ENCODE results near the gene PHACTR3. TPM values are rescaled to one million over a fixed set of nuclear protein-coding genes. Genes with fewer than 3 reads are reported as not detected.

Gene PHACTR3
- total RNA-seq, 6 donors from 2014 or later, result 5.5 to 30.8 (median 11.4) TPM

- no peaks in the 10 kb centered on the region for H3K9me3 ChIP-seq
- ATAC-seq (ENCODE audit: low FRiP score in 2 of 2) (no peak), DNase-seq (no peak)
- no peaks in the 10 kb centered on the region for H3K4me1 ChIP-seq
- TF ChIP-seq POLR2AphosphoS5 (IDR thresholded peaks at IDR 0.05), result no peak
- TF ChIP-seq POLR2A (IDR thresholded peaks at IDR 0.05), result no peak
- no peak for TF ChIP-seq EP300 (IDR thresholded peaks at IDR 0.05)
- no peak for TF ChIP-seq CTCF (IDR thresholded peaks at IDR 0.05)
- no peaks in the 10 kb centered on the region for H3K36me3 ChIP-seq
- no peak overlapping the region for H3K4me3 ChIP-seq
- 60 to 71% methylated on average over 13 to 16 of the region's 16 CpGs for WGBS, 2 donors
- H3K27me3 ChIP-seq, result no peaks in the 10 kb centered on the region
- no peak overlapping the region for H3K27ac ChIP-seq
Observed at GRCh38 chr20:59784791-59785668, 180.7 kb downstream of the PHACTR3 start.

DNA sequence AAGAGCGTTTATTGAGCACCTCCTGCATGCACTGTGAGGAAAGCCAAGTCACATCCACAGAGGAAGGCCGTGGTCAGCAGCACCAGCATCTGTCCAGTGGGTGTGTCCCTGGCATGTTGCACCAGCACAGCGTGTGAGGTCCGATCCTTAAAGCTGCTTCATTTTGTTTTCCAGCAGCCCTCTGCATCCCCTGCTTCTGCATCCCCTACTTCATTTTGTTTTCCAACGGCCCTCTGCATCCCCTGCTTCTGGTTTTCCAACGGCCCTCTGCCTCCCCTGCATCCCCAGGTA, 181.3 kb downstream of the PHACTR3 start:
- TF ChIP-seq CTCF (IDR thresholded peaks at IDR 0.05), result no peak
- TF ChIP-seq POLR2AphosphoS5 (IDR thresholded peaks at IDR 0.05), result no peak
- TF ChIP-seq EP300 (IDR thresholded peaks at IDR 0.05), result no peak
- TF ChIP-seq POLR2A (IDR thresholded peaks at IDR 0.05), result no peak
- H3K27me3 ChIP-seq, result no peaks in the 10 kb centered on the region
- DNase-seq (no peak), ATAC-seq (ENCODE audit: low FRiP score in 2 of 2) (no peak)
- no peak overlapping the region for H3K27ac ChIP-seq
- WGBS, 2 donors, result 32 to 37% methylated on average over 4 to 5 of the region's 6 CpGs
- H3K4me1 ChIP-seq, result no peaks in the 10 kb centered on the region
- no peak overlapping the region for H3K4me3 ChIP-seq
- H3K9me3 ChIP-seq, result no peaks in the 10 kb centered on the region
- no peaks in the 10 kb centered on the region for H3K36me3 ChIP-seq

- WGBS, 2 donors, result 62 to 75% methylated on average over 6 to 10 of the region's 10 CpGs
- ATAC-seq (ENCODE audit: low FRiP score in 2 of 2) (no peak), DNase-seq (no peak)
- no peaks in the 10 kb centered on the region for H3K36me3 ChIP-seq
- TF ChIP-seq EP300 (IDR thresholded peaks at IDR 0.05) (no peak), POLR2AphosphoS5 (IDR thresholded peaks at IDR 0.05) (no peak), CTCF (IDR thresholded peaks at IDR 0.05) (no peak), POLR2A (IDR thresholded peaks at IDR 0.05) (no peak)
- no peak overlapping the region for H3K4me3 ChIP-seq
- H3K4me1 ChIP-seq, result no peaks in the 10 kb centered on the region
- H3K27ac ChIP-seq, result no peak overlapping the region
- H3K27me3 ChIP-seq, result no peaks in the 10 kb centered on the region
- no peaks in the 10 kb centered on the region for H3K9me3 ChIP-seq
Observed at GRCh38 chr20:59785986-59786795, 181.9 kb downstream of the PHACTR3 start.

- peaks cover 0 to 2% (median under 1%) of the 10 kb centered on the region in 4 donors for H3K9me3 ChIP-seq
- H3K4me1 ChIP-seq, result no peaks in the 10 kb centered on the region
- TF ChIP-seq EP300 (IDR thresholded peaks at IDR 0.05) (no peak), POLR2AphosphoS5 (IDR thresholded peaks at IDR 0.05) (no peak), CTCF (IDR thresholded peaks at IDR 0.05) (no peak), POLR2A (IDR thresholded peaks at IDR 0.05) (no peak)
- no peaks in the 10 kb centered on the region for H3K36me3 ChIP-seq
- DNase-seq (no peak), ATAC-seq (ENCODE audit: low FRiP score in 2 of 2) (no peak)
- H3K4me3 ChIP-seq, result no peak overlapping the region
- H3K27ac ChIP-seq, result no peak overlapping the region
- no peaks in the 10 kb centered on the region for H3K27me3 ChIP-seq
- 42 to 48% methylated on average over 8 to 10 of the region's 10 CpGs for WGBS, 2 donors
Observed at GRCh38 chr20:59786801-59787537, 182.6 kb downstream of the PHACTR3 start.
